K562 (cell line): Measurements from ENCODE around the gene LY6G6C. TPM values are rescaled to one million over a fixed set of nuclear protein-coding genes. Genes with fewer than 3 reads are reported as not detected.

Source experiments
- BRD4 ChIP-seq: fragments of 200-600 bp; sonication (generic); IDR thresholded peaks from 2 replicates; pipeline ENCODE4 v1.6.1; 2017; ENCODE audit warnings: inconsistent platforms
- CBX8 ChIP-seq: fragments of 200-600 bp; sonication (generic); IDR thresholded peaks from 2 replicates; pipeline ENCODE4 v1.6.1; 2012; ENCODE audit warnings: borderline replicate concordance, mixed run types, low read depth, mild to moderate bottlenecking, moderate library complexity, mixed read lengths, low read length, control low read depth, inconsistent platforms; ENCODE audit not compliant: poor library complexity, severe bottlenecking; ENCODE audit errors: extremely low read depth
- ESRRA ChIP-seq: fragments of 450-650 bp; IDR thresholded peaks from 2 replicates; pipeline ENCODE4 v1.6.1; 2014; ENCODE audit warnings: low read depth, mild to moderate bottlenecking, moderate library complexity, borderline replicate concordance
- ESRRB ChIP-seq: fragments of 250-450 bp; sonication (Bioruptor Pico); IDR thresholded peaks from 2 replicates; pipeline ENCODE4 v1.5.0; 2020; ENCODE audit warnings: mild to moderate bottlenecking, moderate library complexity, borderline replicate concordance
- FOXK2 ChIP-seq, 2 experiments: fragments of 450-650 bp; IDR thresholded peaks in 1 of 2; conservative IDR thresholded peaks in 1 of 2; 2 replicates each; pipeline ENCODE4 v1.6.1; 2016; ENCODE audit warnings: low read depth in 2 of 2, mild to moderate bottlenecking in 1 of 2
- HDAC3 ChIP-seq: fragments of 450-650 bp; IDR thresholded peaks from 2 replicates; pipeline ENCODE4 v1.6.1; 2018; ENCODE audit warnings: borderline replicate concordance, mild to moderate bottlenecking, moderate library complexity; ENCODE audit not compliant: partially characterized antibody
- HNRNPK ChIP-seq: fragments of 200-400 bp; formaldehyde crosslinking; IDR thresholded peaks from one replicate; pipeline ENCODE4 v1.6.1; 2018; ENCODE audit warnings: mild to moderate bottlenecking, low read depth, low read length; ENCODE audit not compliant: poor library complexity, severe bottlenecking
- JUNB ChIP-seq: fragments of 450-650 bp; formaldehyde crosslinking; conservative IDR thresholded peaks from 2 replicates; pipeline ENCODE4 v1.4.0; 2020; ENCODE audit warnings: mild to moderate bottlenecking
- NR3C1 ChIP-seq: sonication (generic); formaldehyde crosslinking; IDR thresholded peaks from 2 replicates; pipeline ENCODE4 v1.8.1; 2022; ENCODE audit warnings: missing genetic modification reagents
- NR4A1 ChIP-seq, 2 experiments: fragments of 250-450 bp in 1 of 2; fragments of 450-650 bp in 1 of 2; sonication (Bioruptor Pico) in 1 of 2; IDR thresholded peaks; 2 replicates each; pipeline versions ENCODE4 v1.4.0 to v1.6.1; 2016 to 2020; ENCODE audit warnings: mild to moderate bottlenecking in 2 of 2, missing compliant biosample characterization in 1 of 2, missing genetic modification characterization in 1 of 2, moderate library complexity in 1 of 2
- PYGO2 ChIP-seq: fragments of 450-650 bp; IDR thresholded peaks from 2 replicates; pipeline ENCODE4 v1.6.1; 2016; ENCODE audit warnings: mild to moderate bottlenecking, missing genetic modification characterization, moderate library complexity, missing compliant biosample characterization
- RAD51 ChIP-seq: fragments of 450-650 bp; IDR thresholded peaks from 2 replicates; pipeline ENCODE4 v1.7.1; 2016; ENCODE audit warnings: low read depth, mild to moderate bottlenecking, borderline replicate concordance
- RBM15 ChIP-seq: fragments of 200-400 bp; formaldehyde crosslinking; IDR thresholded peaks from 2 replicates; pipeline ENCODE4 v1.6.1; 2018; ENCODE audit warnings: mild to moderate bottlenecking, low read length, moderate library complexity; ENCODE audit not compliant: insufficient read depth
- RFX5 ChIP-seq: IDR thresholded peaks from 2 replicates; pipeline ENCODE4 v1.6.1; 2011; ENCODE audit warnings: low read depth, mild to moderate bottlenecking, improper control_type of control experiment, low read length
- SRSF7 ChIP-seq: fragments of 200-400 bp; formaldehyde crosslinking; optimal IDR thresholded peaks from 2 replicates; pipeline ENCODE3; 2017; ENCODE audit warnings: mild to moderate bottlenecking, low read depth, low read length
- ZBTB2 ChIP-seq: fragments of 450-650 bp; IDR thresholded peaks from 2 replicates; pipeline ENCODE4 v1.6.1; 2016; ENCODE audit warnings: antibody characterized with exemption
- ZBTB33 ChIP-seq: sonication (generic); formaldehyde crosslinking; IDR thresholded peaks from 2 replicates; pipeline ENCODE4 v1.8.1; 2023; ENCODE audit warnings: mild to moderate bottlenecking, missing genetic modification reagents
- ZC3H11A ChIP-seq: IDR thresholded peaks from 2 replicates; pipeline ENCODE4 v1.6.1; 2012; ENCODE audit warnings: low read depth, low read length, improper control_type of control experiment
- ZNF398 ChIP-seq: fragments of 250-450 bp; sonication (Bioruptor Pico); IDR thresholded peaks from 2 replicates; pipeline ENCODE4 v1.8.0; 2021; ENCODE audit warnings: moderate library complexity, mild to moderate bottlenecking, inconsistent platforms
- ZNF445 ChIP-seq: fragments of 250-450 bp; sonication (Bioruptor Pico); IDR thresholded peaks from 2 replicates; pipeline ENCODE4 v1.4.0; 2020; ENCODE audit warnings: low read depth, mild to moderate bottlenecking, moderate library complexity
- ZNF77 ChIP-seq: fragments of 250-450 bp; sonication (Bioruptor Pico); IDR thresholded peaks from 2 replicates; pipeline ENCODE4 v1.5.0; 2020
- polyA plus RNA-seq, 8 experiments: library from polyadenylated mRNA; depleted of rRNA in 4 of 8; stranded (reverse) in 5 of 8; unstranded in 3 of 8; fragments of >200 nt; fragmentation: Nextera tagmentation in 2 of 8; fragmentation: Illumina TruSeq in 1 of 8; extraction: Ambion mirVana in 2 of 8; extraction: Trizol in 1 of 8; gene quantifications; 2 replicates each; pipeline versions ENCODE4 v1.2.1 to v1.2.3, GENCODE V29; 2011 to 2014; ENCODE audit warnings: inconsistent platforms in 1 of 8, missing spikeins in 1 of 8
- total RNA-seq, 7 experiments: library from RNA; depleted of rRNA in 6 of 7; stranded (reverse); fragments of >200 nt in 6 of 7; fragmentation: Illumina TruSeq in 2 of 7; extraction: Trizol in 2 of 7; gene quantifications; 2 replicates each; pipeline versions ENCODE4 v1.2.1 to v1.2.3, GENCODE V29; 2011 to 2021; ENCODE audit warnings: low replicate concordance in 1 of 7
- TF ChIP-seq, protein P1 (sequence below): fragments of 250-450 bp; sonication (Bioruptor Pico); IDR thresholded peaks from 2 replicates; pipeline ENCODE4 v1.9.0; 2021; ENCODE audit warnings: mild to moderate bottlenecking

Gene LY6G6C
- total and polyA plus RNA-seq, 9 of the 15 experiments (the other 6 are each of a cell fraction or from before 2014, with no cell fraction given), result 0.06 to 0.20 TPM; not detected in 7

GRCh38 chr6:31769684-31770371 lies 48.3 kb upstream of the LY6G6C start (continued):
- TF ChIP-seq RBM15 (no peak), ZBTB33 (peak; percentile 92), ESRRB (CRISPR knock-in tag) (no peak), ZBTB2 (peak; percentile 73), HDAC3 (no peak), ZNF398 (CRISPR knock-in tag) (no peak), CBX8 (no peak), HNRNPK (no peak), RFX5 (no peak), NR4A1 (CRISPR knock-in tag; IDR thresholded peaks at IDR 0.05) (peak; percentile 93; the same call in 1 of the 2 replicates), NR4A1 (tag; IDR thresholded peaks at IDR 0.05) (0 out of 2 replicates have a peak, but pooled peaks have one; percentile 30), ZNF445 (no peak), RAD51 (no peak), SRSF7 (no peak), ESRRA (peak; percentile 63; the same call in 1 of the 2 replicates), FOXK2 (conservative IDR thresholded peaks at IDR 0.05 in 1 of 2, IDR thresholded peaks at IDR 0.05 in 1 of 2; ENCODE audit: low read depth in 2 of 2) (peak; percentile 37 to 40; a peak in 1 of 4 replicates), BRD4 (0 out of 2 replicates have a peak, but pooled peaks have one; percentile 58), PYGO2 (tag) (no peak), ZNF77 (CRISPR knock-in tag) (no peak), NR3C1 (no peak), JUNB (CRISPR knock-in tag) (no peak), ZC3H11A (no peak)
- TF ChIP-seq, protein P1, sequence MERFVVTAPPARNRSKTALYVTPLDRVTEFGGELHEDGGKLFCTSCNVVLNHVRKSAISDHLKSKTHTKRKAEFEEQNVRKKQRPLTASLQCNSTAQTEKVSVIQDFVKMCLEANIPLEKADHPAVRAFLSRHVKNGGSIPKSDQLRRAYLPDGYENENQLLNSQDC (CRISPR knock-in tag), result no peak
